A172 (cell line): ENCODE data around the gene MTREX. TPM values are rescaled to one million over a fixed set of nuclear protein-coding genes. Genes with fewer than 3 reads are reported as not detected.
"Not testable (repeated sequence)": the region's sequence is repeated elsewhere in the genome, so short reads cannot be mapped to it uniquely, and the experiment has no call there.

ENCODE experiments used
- DNase-seq: peaks from one replicate; pipeline ENCODE4 v3.0.0-alpha.2; 2015; ENCODE audit warnings: low spot score
- total RNA-seq: library from RNA; depleted of rRNA; stranded (reverse); fragments of >200 nt; shearing (Covaris generic); gene quantifications from 2 replicates; pipeline ENCODE4 v1.2.3, GENCODE V29; 2014; rRNA removed

Gene MTREX
- 91.4 and 119 TPM in 2 replicates for total RNA-seq

DNA sequence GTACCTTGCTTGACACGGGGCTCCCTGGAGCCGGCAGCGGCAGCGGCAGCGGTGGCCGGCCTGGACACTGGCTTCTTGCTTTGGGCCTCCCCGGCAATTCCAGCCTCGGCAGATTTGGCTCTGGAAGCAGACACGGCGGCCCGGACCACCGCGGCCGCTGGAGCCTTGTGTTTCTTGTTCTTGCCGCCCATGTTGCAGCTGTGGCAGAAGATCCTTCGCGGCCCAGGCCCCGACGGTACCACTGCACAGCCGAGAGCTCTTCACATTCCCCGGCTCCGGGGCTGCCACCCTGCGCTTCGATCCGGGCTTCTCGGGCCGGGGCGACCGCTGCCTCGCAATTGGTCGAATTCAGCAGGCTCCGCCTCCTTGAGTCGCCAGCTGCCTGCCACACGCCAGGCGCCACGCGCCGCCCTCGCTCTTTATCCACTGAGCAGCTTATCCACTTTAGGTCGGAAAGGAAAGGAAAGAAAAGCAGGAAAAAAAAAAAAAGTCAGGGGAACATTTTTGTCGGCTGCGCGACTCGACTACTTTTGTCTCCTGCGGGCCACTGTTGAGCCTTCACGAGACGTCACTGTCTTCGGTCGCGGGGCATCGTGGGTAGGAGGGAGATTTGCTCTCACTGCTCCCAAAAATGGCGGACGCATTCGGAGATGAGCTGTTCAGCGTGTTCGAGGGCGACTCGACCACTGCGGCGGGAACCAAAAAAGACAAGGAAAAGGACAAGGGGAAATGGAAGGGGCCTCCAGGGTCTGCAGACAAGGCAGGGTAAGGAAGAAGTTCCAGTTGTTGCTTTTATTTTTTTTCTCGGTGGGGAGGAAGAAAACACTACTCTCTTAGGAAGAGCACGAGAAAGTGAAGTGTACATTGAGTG lies at the start of gene MTREX, which contains the start of gene DHX29:
TSS of gene MTREX (plus strand) at position 607 of the 871 bp plus-strand sequence. CDS start at position 632, 25 bp downstream.
TSS of gene DHX29 (minus strand) at position 312 of the 871 bp plus-strand sequence. CDS start at position 191, 121 bp downstream.
- peak; percentile 89 for DNase-seq

DNA sequence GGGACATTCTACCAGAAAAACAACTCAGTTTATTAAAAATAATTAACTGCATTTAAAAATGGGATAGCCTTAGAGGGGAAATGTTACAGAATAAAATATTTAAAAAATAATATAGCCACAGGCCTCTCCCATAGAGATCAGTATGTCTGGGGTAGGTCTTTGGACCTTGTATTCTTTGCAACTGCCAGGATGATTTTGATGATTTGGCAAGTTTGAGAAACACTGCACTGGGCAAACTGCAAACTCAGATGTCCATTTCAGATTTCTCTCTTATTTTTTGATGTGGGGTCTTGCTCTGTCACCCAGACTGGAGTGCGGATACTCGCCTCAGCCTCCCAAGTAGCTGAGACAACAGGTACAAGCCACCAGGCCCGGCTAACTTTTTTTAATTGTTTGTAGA lies 49.5 kb upstream of the MTREX start:
- DNase-seq: no peak

DNA sequence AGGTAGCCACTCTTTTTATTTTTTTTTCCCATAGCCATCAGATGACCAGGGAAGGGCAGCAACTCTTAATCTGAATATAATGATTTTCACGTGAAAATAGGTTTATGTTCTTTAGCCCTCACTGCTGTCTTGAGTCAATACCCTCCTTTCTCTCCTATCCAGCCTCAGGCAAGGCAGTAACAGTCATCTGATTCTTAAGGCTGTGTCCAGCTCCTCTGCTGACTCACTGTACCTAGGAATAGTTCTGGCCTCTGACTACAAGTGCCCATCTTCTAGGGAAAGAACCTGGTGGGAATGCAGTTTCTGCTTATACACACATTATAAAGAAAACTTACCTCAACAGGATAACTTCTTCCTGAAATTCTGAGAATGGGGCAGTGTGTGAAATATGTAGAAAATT lies 31.0 kb upstream of the MTREX start:
- no peak for DNase-seq

GRCh38 chr5:55278778-55279177 lies 29.0 kb upstream of the MTREX start:
- DNase-seq: peak; percentile 48

DNA sequence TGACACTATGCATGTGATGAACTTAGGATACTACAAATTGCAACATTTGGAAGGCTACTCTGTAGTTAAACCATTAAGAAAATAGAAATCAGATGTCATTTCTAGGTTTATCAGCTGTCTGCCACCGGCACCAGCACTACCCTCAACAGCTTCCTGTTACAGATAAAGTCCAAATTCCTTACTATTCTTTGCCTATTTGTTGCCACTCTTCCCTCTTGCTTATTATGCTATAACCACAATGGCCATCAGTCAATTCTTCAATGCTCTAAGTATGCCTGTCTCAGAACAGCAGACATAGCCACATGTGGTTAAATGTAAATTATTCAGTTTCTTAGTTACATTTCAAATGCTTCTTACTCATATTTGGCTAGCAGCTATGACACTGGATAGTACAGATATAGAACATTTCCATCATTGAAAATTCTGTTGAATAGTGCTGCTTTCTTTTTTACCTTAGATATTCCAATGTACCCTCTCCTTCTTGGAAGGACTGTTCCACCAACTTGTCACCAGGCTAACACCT lies 21.3 kb upstream of the MTREX start:
- DNase-seq: no peak

GRCh38 chr5:55289808-55290207 lies 18.0 kb upstream of the MTREX start:
- DNase-seq: no peak

DNA sequence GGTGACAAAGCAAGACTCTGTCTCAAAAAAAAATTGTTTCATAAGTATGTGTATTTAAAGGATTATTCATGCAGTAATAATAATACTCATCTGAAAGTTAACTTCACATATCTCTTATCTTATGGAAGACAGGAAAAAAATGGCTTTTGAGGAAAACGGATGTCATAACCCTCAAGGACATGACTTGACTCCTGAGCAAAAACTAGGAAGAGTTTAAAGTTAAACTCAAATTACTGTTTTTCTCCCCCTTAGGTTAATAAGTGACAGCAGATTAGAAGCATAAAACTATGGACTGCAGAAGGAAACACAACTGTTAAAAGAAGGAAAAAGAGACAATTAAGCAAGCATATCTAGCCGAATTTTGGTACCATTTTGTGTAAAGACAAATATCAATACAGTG lies 16.8 kb upstream of the MTREX start:
- no peak for DNase-seq

DNA sequence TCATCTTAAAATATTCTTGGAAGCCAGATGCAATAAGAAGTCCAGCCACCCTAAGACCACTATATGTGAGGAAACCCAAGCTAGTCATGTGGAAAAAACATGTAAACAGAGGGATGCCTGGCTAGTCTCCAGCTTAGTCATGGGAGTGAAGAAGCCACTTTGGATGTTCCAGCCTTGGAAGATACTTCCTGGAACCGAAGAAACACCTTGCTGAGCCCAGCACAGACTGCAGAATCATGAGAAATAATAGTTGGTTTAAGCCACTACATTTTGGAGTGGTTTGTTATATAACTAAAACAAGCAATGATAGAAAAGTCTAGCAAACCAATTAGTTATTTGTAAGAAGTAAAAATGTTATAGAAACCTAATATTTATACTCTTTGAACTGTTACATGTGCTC lies 12.9 kb upstream of the MTREX start:
- no peak for DNase-seq

- no peak for DNase-seq
Measured at GRCh38 chr5:55300890-55301289, 6.9 kb upstream of the MTREX start.

GRCh38 chr5:55303238-55303690 lies 4.5 kb upstream of the MTREX start:
- peak; percentile 86 for DNase-seq

DNA sequence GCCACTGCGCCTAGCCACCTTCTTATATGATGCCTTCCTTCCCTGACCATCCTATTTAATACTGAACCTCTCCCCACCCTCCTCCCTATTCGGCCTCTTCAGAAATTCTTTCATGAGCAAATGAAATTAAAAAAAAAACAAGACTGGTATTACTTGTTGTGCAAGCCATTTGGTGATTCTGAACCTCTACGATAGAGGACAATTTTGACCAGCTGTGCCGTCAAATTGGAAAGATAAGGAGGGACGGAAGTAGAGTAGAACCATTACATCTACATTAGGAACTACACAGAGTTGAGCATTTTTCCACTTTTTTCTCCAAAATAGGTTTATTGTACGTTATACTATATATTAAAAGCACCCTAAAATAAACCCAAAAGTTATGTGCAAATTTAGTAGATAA lies 3.2 kb upstream of the MTREX start:
- DNase-seq: no peak

- DNase-seq: no peak
Measured at GRCh38 chr5:55305345-55305744, 2.4 kb upstream of the MTREX start.

GRCh38 chr5:55306641-55307382 lies 977 bp upstream of the MTREX start:
- DNase-seq: no peak

DNA sequence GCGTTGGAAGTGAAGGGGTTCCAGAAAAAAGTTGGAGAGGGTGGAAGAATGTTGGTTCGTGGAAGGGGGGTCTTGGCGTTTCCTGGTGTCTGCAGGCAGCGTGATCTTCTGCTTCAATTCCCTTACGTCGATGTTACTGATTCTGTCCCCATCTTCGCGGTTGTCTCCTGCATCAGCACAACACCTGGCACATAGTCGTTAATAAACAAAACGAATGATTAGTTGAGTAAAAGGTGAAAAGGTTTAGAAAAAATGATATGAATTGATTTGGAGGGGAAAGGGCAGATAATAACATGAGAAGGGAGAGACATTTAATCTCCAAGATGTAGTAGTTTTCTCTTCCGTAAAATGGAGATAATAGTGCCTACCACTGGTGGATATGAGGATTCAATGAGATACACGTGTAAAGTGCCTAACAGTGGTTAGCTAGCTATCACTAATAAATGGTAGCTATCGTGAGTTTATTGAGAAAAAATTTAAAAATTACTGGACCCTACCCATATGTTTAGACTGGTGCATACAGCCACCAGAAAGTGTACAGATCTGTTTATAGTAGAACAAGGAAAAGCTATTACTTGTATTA lies 556 bp downstream of the MTREX start:
- peak; percentile 32 for DNase-seq

DNA sequence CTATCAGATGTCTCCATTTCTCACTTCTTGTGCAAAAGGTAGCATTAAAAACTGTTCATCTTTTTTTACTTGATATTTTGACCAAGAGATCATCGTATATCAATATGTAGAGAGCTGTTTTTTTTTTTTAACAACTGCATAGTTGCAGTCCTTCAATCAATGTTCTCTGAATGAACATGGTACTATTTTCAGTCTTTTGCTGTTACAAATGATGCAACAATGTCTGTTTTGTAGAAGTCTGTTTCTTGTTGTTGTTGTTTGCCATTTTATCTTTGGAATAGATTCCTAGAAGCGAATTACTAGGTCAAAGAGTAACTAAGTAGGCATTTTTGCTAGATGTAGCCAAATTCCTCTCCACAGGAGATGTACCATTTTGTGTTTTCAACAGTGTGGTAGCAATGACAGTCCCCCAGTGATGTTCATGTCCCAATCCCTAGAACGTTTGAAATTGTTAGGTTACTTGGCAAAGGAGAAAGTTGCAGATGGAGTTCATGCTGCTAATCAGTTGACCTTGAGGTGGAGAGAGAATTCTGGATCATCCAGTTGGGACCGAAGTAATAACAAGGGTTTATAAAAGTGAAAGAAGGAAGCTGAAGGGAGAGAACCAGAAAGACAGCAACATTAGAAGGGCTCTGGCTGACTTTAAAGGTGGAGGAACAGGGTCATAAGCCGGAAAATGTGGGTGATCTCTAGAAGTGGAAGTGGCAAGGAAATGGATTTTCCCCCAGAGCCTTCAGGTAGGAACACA lies 6.3 kb downstream of the MTREX start:
- DNase-seq: no peak

DNA sequence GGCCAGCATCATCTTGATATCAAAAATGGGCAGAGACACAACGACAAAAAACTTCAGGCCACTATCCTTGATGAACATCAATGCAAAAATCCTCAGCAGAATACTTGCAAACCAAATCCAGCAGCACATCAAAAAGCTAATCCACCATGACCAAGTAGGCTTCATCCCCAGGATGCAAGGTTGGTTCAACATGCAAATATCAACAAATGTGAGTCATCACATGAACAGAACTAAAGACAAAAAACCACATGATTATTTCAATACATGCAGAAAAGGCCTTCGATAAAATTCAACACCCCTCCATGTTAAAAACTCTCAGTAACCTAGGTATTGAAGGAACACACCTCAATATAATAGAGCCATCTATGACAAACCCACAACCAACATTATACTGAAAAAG lies 8.5 kb downstream of the MTREX start:
- no peak for DNase-seq

DNA sequence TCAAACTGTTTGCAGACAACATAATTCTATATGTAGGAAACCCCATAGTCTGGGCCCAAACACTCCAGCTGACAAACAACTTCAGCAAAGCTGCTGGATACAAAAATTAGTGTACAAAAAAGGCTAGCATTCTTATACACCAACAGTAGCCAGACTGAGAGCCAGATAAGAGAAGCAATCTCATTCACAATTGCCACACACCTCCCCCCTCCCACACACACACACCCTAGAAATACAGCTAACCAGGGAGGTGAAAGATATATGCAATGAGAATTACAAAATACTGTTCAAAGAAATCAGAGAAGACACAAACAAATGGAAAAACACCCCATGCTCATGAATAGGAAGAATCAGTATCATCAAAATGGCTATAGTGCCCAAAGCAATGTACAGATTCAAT lies 9.0 kb downstream of the MTREX start:
- no peak for DNase-seq

- DNase-seq: not testable (repeated sequence)
Measured at GRCh38 chr5:55318237-55318636, 10.4 kb downstream of the MTREX start.

GRCh38 chr5:55319491-55319890 lies 11.7 kb downstream of the MTREX start:
- no peak for DNase-seq

DNA sequence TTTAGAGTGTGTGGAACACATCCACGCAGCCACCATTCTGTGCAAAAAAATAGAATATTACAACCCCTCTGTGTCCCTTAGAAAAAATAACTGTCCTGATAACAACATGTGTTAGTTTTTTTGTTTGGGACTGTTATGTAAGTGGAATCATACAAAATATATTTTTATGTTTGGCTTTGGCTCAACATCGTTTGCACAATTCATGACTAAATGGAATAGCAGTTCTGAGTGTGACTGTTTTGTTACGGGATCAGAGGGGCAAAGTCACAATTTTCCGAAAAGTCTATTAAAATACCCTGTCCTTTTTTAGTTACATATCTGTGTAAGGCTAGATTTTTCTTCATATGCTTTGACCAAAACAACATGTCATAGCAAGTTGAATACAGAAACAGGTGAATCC lies 12.8 kb downstream of the MTREX start:
- no peak for DNase-seq

GRCh38 chr5:55324006-55324405 lies 16.2 kb downstream of the MTREX start:
- DNase-seq: no peak
